ENCODE data around the gene STRIP2. TPM values are rescaled to one million over a fixed set of nuclear protein-coding genes. Genes with fewer than 3 reads are reported as not detected.

The STRIP2 gene
- total and polyA plus RNA-seq, 9 of the 15 experiments (the other 6 are each of a cell fraction or from before 2014, with no cell fraction given), result 10.1 to 81.8 (median 42.3) TPM

DNA sequence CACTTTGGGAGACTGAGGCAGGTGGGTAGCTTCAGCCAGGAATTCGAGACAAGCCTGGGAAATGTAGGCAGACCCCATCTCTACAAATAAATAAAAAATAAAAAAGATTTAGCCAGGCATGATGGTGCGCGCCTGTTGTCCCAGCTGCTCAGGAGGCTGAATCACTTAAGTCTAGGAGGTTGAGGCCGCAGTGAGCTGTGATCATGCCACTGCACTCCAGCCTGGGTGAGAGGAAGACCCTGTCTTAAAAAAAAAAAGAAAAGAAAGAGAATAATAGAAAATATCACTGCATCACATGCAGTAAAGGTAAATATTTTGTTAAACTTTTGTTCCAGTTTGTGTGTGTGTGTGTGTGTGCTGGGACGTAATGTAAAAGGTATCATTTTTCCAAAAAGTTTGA is 3.0 kb downstream of the STRIP2 start (continued):
- TF ChIP-seq FOXK2 (conservative IDR thresholded peaks at IDR 0.05 in 1 of 2, IDR thresholded peaks at IDR 0.05 in 1 of 2; ENCODE audit: low read depth in 2 of 2) (peak in 1 of 2 experiments; percentile 35; a peak in 1 of 4 replicates), RBM25 (IDR thresholded peaks at IDR 0.05; ENCODE audit: low read depth, low read length, severe bottlenecking) (no peak), TSC22D4 (tag; IDR thresholded peaks at IDR 0.05) (no peak), KHSRP (IDR thresholded peaks at IDR 0.05) (no peak), TAF7 (tag; IDR thresholded peaks at IDR 0.05) (no peak), ZNF717 (CRISPR knock-in tag; IDR thresholded peaks at IDR 0.05) (no peak), RCOR1 (IDR thresholded peaks at IDR 0.05; ENCODE audit: borderline replicate concordance in 1 of 2, low read depth in 2 of 2, low read length in 2 of 2) (no peak), ESRRA (IDR thresholded peaks at IDR 0.05; ENCODE audit: borderline replicate concordance, low read depth) (no peak)
- TF ChIP-seq, protein P1, sequence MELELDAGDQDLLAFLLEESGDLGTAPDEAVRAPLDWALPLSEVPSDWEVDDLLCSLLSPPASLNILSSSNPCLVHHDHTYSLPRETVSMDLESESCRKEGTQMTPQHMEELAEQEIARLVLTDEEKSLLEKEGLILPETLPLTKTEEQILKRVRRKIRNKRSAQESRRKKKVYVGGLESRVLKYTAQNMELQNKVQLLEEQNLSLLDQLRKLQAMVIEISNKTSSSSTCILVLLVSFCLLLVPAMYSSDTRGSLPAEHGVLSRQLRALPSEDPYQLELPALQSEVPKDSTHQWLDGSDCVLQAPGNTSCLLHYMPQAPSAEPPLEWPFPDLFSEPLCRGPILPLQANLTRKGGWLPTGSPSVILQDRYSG (tag; conservative IDR thresholded peaks at IDR 0.05; ENCODE audit: low read depth), result no peak
- TF ChIP-seq, protein P2, sequence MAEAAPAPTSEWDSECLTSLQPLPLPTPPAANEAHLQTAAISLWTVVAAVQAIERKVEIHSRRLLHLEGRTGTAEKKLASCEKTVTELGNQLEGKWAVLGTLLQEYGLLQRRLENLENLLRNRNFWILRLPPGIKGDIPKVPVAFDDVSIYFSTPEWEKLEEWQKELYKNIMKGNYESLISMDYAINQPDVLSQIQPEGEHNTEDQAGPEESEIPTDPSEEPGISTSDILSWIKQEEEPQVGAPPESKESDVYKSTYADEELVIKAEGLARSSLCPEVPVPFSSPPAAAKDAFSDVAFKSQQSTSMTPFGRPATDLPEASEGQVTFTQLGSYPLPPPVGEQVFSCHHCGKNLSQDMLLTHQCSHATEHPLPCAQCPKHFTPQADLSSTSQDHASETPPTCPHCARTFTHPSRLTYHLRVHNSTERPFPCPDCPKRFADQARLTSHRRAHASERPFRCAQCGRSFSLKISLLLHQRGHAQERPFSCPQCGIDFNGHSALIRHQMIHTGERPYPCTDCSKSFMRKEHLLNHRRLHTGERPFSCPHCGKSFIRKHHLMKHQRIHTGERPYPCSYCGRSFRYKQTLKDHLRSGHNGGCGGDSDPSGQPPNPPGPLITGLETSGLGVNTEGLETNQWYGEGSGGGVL (CRISPR knock-in tag; IDR thresholded peaks at IDR 0.05), result no peak
- TF ChIP-seq, protein P3, sequence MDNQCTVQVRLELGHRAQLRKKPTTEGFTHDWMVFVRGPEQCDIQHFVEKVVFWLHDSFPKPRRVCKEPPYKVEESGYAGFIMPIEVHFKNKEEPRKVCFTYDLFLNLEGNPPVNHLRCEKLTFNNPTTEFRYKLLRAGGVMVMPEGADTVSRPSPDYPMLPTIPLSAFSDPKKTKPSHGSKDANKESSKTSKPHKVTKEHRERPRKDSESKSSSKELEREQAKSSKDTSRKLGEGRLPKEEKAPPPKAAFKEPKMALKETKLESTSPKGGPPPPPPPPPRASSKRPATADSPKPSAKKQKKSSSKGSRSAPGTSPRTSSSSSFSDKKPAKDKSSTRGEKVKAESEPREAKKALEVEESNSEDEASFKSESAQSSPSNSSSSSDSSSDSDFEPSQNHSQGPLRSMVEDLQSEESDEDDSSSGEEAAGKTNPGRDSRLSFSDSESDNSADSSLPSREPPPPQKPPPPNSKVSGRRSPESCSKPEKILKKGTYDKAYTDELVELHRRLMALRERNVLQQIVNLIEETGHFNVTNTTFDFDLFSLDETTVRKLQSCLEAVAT (IDR thresholded peaks at IDR 0.05), result peak in 1 of 2 experiments; percentile 32; a peak in 1 of 4 replicates
- TF ChIP-seq, protein P4, sequence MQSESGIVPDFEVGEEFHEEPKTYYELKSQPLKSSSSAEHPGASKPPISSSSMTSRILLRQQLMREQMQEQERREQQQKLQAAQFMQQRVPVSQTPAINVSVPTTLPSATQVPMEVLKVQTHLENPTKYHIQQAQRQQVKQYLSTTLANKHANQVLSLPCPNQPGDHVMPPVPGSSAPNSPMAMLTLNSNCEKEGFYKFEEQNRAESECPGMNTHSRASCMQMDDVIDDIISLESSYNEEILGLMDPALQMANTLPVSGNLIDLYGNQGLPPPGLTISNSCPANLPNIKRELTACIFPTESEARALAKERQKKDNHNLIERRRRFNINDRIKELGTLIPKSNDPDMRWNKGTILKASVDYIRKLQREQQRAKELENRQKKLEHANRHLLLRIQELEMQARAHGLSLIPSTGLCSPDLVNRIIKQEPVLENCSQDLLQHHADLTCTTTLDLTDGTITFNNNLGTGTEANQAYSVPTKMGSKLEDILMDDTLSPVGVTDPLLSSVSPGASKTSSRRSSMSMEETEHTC (IDR thresholded peaks at IDR 0.05), result no peak

Data from K562 (cell line).